ENCODE measurements around the gene ZNF75A.
"Not testable (repeated sequence)": the region's sequence is repeated elsewhere in the genome, so short reads cannot be mapped to it uniquely, and the experiment has no call there.

Gene ZNF75A

GRCh38 chr16:3305109-3306068, at the start of gene ZNF75A, which contains the start of gene TIGD7:
Gene ZNF75A, plus strand, starts transcription at chr16:3305497. Its CDS starts 2,932 bp downstream, at chr16:3308429.
Gene TIGD7, minus strand, starts transcription at chr16:3305430. Its CDS starts 4,816 bp downstream, at chr16:3300614.
- peak; percentile 93 for DNase-seq

DNA sequence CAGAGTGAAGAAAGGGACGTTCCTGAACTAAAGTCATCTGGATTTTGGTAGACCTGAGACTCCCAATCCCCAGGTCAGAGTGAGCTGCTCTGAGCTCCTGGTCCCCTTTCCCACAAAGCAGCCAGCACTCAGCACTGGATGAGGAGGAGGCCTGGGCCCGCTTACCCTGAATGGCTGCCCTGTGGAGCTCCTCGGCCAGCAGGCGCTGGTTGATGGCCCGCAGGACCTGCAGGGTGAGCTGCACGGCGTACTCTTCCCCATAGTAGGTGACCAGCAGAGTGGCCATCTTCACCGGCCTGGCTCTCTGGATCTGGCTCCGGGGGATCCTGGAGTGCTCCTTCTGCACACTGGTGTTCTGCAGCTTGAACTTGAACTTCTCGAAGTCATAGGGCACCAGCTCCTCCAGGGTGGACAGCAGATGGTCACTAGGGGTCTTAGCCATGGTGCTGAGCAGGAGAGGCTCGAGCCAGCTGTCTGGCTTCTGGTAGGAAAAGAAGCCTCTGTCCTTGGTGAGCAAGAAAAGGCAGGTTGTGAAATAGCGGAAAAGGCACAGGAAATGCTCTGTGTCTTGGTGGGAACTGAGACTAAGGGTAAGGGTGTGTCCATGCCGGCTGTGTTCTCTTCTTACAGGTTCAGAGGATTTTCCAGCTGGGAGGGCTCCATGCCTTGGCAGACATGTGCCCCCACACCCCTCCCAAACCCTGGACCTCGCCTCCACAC, 49.0 kb upstream of the ZNF75A start, which contains the start of gene MEFV:
TSS of gene MEFV (minus strand) at position 488 of the 720 bp plus-strand sequence. CDS start at position 442, 46 bp downstream.
- no peak for DNase-seq

GRCh38 chr16:3256866-3257465, 48.3 kb upstream of the ZNF75A start:
- no peak for DNase-seq

DNA sequence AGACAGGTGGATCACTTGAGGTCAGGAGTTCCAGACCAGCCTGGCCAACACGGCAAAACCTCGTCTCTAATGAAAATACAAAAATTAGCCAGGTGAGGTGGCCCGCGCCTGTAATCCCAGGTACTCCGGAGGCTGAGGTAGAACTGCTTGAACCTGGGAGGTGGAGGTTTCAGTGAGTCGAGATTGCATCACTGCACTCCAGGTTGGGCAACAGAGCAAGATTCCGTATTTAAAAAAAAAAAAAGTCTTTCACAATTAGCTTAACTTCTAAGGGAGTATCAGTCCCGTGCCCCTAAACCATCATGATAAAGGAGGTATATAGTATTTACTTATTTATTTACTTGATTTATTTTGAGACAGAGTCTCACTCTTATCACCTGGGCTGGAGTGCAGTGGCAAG, 45.5 kb upstream of the ZNF75A start:
- no peak for DNase-seq

DNA sequence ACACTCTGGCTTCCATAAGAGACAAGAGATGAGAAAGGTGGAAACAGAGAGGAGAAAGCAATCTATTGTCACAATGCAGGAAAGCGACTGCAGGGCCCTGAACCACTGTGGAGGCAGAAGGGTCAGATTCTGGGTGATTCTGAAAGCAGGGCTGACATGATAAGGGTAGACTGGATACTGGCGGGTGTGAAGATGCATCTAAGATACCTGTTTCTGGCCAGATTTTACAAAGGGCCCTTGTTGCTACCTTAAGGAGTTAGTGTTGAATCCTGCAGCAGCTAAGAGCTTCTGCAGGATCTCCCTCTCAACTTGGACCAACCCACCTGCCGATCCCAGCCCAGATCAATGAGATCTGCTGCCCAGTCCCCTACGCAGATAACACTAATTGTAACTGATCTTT, 42.8 kb upstream of the ZNF75A start:
- DNase-seq = no peak

GRCh38 chr16:3264137-3265036, 40.9 kb upstream of the ZNF75A start:
- peak; percentile 99 for DNase-seq

- peak; percentile 47 for DNase-seq
Measured at GRCh38 chr16:3266873-3267537, 38.3 kb upstream of the ZNF75A start.

DNA sequence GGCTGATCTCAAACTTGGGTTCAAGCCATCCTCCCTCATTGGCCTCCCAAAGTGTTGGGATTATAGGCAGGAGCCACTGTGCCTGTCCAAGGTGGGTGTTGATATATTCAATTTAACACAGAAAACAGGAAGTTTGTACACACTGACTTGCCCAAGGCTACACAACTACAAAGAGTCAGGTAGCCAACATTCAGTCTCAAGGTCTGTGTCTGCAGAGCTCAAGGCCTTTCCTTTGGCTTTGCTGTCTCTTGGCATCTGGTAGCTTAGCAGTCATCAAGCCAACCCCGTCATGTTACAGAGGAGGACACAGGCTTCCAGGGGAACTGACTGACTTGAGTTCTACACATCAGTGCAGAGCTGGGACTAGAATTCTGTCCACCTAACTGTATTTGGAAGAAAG, 37.0 kb upstream of the ZNF75A start:
- no peak for DNase-seq

- not testable (repeated sequence) for DNase-seq
Measured at GRCh38 chr16:3270718-3271117, 34.6 kb upstream of the ZNF75A start.

DNA sequence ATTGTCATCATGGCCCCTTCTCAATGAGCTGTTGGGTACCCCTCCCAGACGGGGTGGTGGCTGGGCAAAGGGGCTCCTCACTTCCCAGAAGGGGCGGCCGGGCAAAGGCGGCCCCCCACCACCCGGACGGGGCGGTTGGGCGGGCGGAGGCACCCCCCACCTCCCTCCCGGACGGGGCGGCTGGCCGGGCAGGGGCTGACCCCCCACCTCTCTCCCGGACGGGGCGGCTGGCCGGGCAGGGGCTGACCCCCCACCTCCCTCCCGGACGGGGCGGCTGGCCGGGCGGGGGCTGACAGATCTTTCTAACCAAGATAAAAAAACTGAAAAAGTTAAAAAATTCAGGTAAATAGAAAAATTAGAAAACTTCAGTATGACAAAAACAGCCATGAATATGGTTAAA, 34.0 kb upstream of the ZNF75A start:
- not testable (repeated sequence) for DNase-seq

- DNase-seq = peak; percentile 27
Measured at GRCh38 chr16:3274490-3274889, 30.8 kb upstream of the ZNF75A start.

DNA sequence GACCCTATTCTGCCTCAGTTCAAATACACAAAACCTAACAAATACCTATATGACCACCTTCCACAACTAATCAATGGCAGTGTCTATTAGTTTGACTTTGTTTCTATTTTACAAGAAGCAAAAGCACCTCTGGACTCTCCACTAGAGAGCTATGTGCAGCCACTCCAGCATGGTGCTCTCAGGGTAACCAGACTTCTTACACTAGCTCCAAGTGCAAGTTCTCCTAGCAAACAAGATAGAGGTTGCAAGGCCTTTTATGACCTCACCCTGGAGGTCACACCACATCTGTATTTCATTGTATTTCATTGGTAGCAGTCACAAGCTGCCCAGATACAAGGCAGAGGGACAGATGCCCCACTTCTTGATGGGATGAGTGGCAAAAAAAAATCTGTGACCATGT, 30.4 kb upstream of the ZNF75A start:
- DNase-seq = no peak

- DNase-seq = no peak
Measured at GRCh38 chr16:3276679-3277078, 28.6 kb upstream of the ZNF75A start.

DNA sequence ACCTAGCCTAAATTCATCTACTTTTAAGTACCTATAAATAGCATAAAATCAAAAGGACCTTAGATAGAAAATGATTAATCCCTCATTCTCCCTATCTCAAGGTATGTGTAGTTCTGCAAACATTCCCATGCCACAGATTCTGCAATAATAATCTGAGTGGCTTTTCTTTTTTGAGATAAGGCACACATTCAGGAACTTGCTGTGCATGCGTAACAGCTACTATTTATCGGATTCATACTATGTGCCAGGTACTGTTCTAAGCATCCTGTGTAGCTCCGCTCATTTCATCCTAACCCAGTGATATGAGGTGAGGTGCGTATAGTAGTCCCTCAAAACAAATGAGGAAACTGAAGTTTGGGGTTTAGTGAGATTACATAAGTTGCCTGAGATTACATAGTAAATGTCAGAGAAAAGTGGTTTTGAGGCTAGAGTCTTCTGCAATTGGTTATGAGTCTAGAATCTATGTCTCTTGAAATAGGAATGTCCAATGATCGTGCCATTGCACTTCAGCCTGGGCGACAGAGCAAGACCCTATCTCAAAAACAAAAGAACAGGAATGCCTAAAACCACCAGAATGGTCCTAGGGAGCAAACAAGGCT, 24.0 kb upstream of the ZNF75A start:
- DNase-seq = no peak

DNA sequence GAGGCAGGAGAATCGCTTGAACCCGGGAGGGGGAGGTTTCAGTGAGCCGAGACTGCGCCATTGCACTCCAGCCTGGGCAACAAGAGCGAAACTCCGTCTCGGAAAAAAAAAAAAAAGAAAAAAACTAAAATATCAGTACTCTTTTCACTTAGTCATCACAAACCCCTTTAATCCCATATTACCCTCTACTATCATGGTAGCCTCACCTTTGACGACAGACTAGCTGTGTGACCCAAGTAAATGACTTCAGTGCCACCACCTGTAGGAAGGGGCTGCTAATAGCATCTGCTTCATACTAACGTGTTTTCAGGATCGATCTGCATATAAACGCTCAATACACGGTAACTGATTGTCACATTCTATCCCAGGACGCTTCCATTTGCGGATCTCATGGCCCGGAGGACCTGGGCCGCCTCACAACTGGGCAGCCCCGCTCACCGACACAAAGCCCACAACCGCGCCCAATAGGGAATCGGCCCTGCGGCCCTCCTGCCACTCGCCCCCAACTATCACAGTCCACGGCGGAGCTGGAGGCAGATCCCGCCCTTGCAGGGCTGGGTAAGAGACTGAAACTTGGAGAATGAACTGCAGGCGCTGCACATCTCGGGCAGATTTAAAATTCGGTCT, 23.1 kb upstream of the ZNF75A start:
- DNase-seq = peak; percentile 90

DNA sequence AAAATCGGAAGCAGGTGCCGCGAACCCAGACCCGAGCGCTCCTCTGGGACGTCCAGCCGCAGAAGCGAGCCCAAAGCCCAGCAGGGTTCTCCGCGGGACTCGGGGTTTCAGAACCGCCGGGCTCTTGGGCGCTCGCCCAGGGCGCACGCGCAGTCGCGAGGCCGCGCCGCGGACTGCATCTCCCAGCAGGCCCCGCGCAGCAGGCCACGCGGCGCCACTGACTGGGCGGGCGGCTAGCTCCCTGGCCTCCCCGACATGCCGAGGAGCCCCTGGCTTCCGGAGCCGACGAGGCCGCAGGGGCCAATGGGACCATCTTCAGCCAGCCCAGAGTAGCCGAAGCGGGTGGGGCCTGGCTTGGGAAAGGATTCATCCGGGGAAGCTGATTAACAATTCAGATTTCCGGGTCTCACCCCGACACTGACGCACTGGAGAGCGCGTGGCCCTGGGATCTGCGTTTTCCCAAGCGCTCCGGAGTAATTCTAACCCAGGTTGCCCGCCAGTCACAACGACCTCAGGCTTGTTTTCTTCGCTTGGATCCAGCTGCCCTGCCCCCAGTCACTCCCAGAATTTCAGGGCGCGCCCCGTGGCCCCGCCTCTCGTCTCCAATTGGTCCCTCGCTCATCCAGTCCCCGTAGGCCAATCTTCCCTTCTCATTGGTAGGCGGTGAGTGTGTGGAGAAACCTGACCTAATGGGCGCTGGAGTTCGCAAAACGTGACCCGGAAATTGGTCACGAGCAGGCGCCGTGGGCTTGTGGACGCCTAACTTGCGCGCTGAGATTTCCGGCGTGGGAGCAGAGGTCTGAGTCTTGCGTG, 22.4 kb upstream of the ZNF75A start, which contains the start of gene ZNF263:
TSS of gene ZNF263 (plus strand) at position 762 of the 813 bp plus-strand sequence. CDS start 328 bp downstream, outside the sequence.
- peak; percentile 99 for DNase-seq

DNA sequence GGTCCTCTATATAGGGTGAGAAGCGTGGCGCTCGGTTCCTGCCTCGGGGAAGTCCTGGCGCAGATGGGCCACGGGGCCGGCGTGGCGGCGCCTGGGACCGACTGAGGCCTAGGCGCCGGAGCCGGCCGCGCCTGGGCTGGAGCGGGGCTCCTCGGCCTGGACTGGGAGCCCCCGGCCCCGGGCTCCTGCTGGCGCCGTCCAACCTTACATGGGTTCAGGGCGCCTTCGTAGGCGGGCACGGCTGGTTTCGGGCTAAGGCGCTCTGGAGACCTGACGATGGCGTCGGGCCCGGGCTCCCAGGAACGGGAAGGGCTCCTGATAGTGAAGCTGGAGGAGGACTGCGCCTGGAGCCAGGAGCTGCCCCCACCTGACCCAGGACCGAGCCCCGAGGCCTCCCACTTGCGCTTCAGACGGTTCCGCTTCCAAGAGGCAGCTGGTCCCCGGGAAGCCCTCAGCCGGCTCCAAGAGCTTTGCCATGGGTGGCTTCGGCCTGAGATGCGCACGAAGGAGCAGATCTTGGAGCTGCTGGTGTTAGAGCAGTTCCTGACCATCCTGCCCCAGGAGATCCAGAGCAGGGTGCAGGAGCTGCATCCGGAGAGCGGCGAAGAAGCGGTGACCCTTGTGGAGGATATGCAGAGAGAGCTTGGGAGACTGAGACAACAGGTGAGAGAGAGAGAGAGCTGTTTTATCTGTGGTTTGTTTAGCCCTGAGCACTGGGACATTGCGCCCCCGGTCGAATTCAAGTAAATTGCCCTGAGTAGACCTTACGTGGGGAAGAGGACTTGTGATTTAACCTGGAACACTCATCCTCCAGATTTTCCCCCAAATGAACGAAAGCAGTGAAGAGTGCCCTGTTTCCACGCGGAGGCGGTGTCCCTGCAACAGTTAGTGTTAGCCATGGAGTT, 21.5 kb upstream of the ZNF75A start:
- peak; percentile 19 for DNase-seq

DNA sequence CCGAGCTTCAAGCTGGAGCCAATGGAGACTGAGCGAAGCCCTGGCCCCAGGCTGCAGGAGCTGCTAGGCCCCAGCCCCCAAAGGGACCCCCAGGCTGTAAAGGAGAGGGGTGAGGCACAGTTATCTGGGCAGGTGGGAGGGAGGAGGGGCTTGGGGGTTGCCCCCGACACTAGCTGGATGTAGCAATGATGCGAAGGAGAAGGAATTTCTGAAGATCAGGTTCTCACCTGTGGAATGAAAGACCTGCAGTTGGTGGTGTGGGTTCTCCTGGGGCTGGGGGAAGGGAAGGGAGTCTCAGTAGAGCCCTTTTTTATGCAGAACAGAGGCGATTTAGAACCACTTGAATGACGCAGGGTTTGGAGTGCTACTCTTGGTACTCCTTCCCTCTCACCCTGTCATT, 20.2 kb upstream of the ZNF75A start:
- no peak for DNase-seq

Data from NCI-H146 (cell line).